HepG2 (cell line): ENCODE data around the gene TNP2. TPM values are rescaled to one million over a fixed set of nuclear protein-coding genes. Genes with fewer than 3 reads are reported as not detected.
A peak's percentile ranks its signal among the peaks of the same experiment; 100 is the strongest.

ENCODE experiments used
- FIP1L1 ChIP-seq: fragments of 200-400 bp; formaldehyde crosslinking; IDR thresholded peaks from 2 replicates; pipeline ENCODE4 v1.6.1; 2018; ENCODE audit warnings: low read depth, mild to moderate bottlenecking, low read length, moderate library complexity, borderline replicate concordance; ENCODE audit not compliant: insufficient read depth
- HOXA9 ChIP-seq: sonication (generic); formaldehyde crosslinking; IDR thresholded peaks from 2 replicates; pipeline ENCODE4 v1.8.1; 2022; ENCODE audit warnings: missing genetic modification reagents, mild to moderate bottlenecking, moderate library complexity, borderline replicate concordance
- NR2F2 ChIP-seq: IDR thresholded peaks from 2 replicates; pipeline ENCODE4 v1.6.1; 2012; ENCODE audit warnings: low read depth, inconsistent platforms, borderline replicate concordance
- RXRA ChIP-seq: sonication (generic); formaldehyde crosslinking; IDR thresholded peaks from 2 replicates; pipeline ENCODE4 v1.5.1; 2020; ENCODE audit warnings: missing genetic modification reagents
- RXRB ChIP-seq: IDR thresholded peaks from 2 replicates; pipeline ENCODE4 v1.6.1; 2016; ENCODE audit warnings: borderline replicate concordance, missing genetic modification reagents, missing compliant biosample characterization
- SAFB2 ChIP-seq: sonication (generic); formaldehyde crosslinking; IDR thresholded peaks from 2 replicates; pipeline ENCODE4 v1.5.1; 2020; ENCODE audit warnings: missing genetic modification reagents, low read depth, mild to moderate bottlenecking, borderline replicate concordance
- SETDB1 ChIP-seq: sonication (generic); formaldehyde crosslinking; IDR thresholded peaks from 2 replicates; pipeline ENCODE4 v1.5.1; 2020; ENCODE audit warnings: missing genetic modification reagents, mild to moderate bottlenecking, borderline replicate concordance
- TERF1 ChIP-seq: sonication (generic); formaldehyde crosslinking; IDR thresholded peaks from 2 replicates; pipeline ENCODE4 v1.8.0; 2022; ENCODE audit warnings: mild to moderate bottlenecking, missing genetic modification reagents, moderate library complexity
- TOPORS ChIP-seq: sonication (generic); formaldehyde crosslinking; IDR thresholded peaks from 2 replicates; pipeline ENCODE4 v1.8.0; 2023; ENCODE audit warnings: mild to moderate bottlenecking, missing genetic modification reagents
- ZNF121 ChIP-seq: sonication (generic); formaldehyde crosslinking; IDR thresholded peaks from 2 replicates; pipeline ENCODE4 v1.5.0; 2020; ENCODE audit warnings: mild to moderate bottlenecking, missing genetic modification reagents
- ZNF205 ChIP-seq: IDR thresholded peaks from 2 replicates; pipeline ENCODE4 v1.6.1; 2018; ENCODE audit warnings: missing biosample characterization, missing genetic modification reagents
- ZNF598 ChIP-seq: sonication (generic); formaldehyde crosslinking; IDR thresholded peaks from 2 replicates; pipeline ENCODE4 v1.5.1; 2020; ENCODE audit warnings: mild to moderate bottlenecking, missing genetic modification reagents, borderline replicate concordance
- ZNF782 ChIP-seq: sonication (generic); formaldehyde crosslinking; IDR thresholded peaks from 2 replicates; pipeline ENCODE4 v1.4.0; 2020; ENCODE audit warnings: missing genetic modification reagents, mild to moderate bottlenecking, borderline replicate concordance
- polyA plus RNA-seq, 8 experiments: library from polyadenylated mRNA; depleted of rRNA in 3 of 8; stranded (reverse) in 7 of 8; unstranded in 1 of 8; fragments of >200 nt; fragmentation: Illumina TruSeq in 4 of 8; extraction: Trizol in 4 of 8; gene quantifications; 2 replicates each; pipeline versions ENCODE4 v1.2.1 to v1.2.3, GENCODE V29; 2011 to 2016; ENCODE audit warnings: low read depth in 4 of 8, missing spikeins in 1 of 8, mixed read lengths in 1 of 8; ENCODE audit not compliant: insufficient read depth in 1 of 8
- total RNA-seq, 5 experiments: library from RNA; depleted of rRNA; stranded (reverse); fragments of >200 nt; fragmentation: Illumina TruSeq; extraction: Trizol; gene quantifications; 2 replicates each; pipeline ENCODE4 v1.2.3, GENCODE V29; 2016; ENCODE audit warnings: low read depth in 1 of 5
- TF ChIP-seq, protein P1 (sequence below): sonication (generic); formaldehyde crosslinking; IDR thresholded peaks from 2 replicates; pipeline ENCODE4 v1.9.0; 2021; ENCODE audit warnings: missing genetic modification reagents, mild to moderate bottlenecking, borderline replicate concordance
- TF ChIP-seq, protein P2 (sequence below): sonication (generic); formaldehyde crosslinking; IDR thresholded peaks from 2 replicates; pipeline ENCODE4 v1.4.0; 2020; ENCODE audit warnings: missing genetic modification reagents, borderline replicate concordance
- TF ChIP-seq, protein P3 (sequence below): sonication (generic); formaldehyde crosslinking; IDR thresholded peaks from 2 replicates; pipeline ENCODE4 v1.8.1; 2022; ENCODE audit warnings: low read depth, mild to moderate bottlenecking, missing genetic modification reagents

Gene TNP2
- total and polyA plus RNA-seq, 2 of the 13 experiments (the other 11 are each of a cell fraction or from before 2014, with no cell fraction given): not detected

DNA sequence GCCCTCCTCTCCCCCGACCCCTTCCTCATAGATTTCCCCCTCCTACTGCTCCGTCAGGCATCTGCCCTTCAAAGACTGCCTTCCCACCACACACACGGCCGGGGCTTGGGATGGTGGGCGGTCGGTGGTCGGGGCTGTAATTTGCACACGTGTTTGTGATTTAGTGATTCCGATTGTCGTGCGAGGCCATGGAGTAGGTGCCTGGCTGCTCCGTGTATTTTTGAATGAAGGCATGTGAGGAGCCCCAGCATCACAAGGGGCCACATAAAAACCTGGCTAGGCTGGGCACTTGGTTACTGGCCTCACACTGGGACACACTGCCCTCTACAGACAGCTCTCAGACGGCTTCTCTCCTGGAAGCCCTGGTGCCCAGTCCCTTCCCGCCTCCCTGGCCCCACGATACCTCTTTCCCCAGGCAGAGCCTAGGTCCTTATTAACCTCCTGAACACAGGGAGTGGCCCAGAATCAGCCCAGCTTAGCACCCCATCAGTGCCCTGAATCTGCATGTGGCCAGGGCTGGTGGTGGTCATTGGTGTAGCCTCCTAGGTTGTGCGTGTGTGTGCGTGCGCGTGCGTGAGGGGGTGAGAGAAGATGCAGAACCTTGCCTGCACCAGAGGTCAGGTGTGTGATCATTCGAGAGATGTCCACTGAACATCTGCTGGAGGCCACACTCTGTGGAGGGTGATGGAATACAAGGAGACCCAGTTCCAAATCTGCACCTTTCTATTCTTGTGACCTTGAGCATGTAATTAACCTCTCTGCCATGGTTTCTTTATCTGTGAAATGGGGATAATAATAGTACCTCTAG is 11.8 kb downstream of the TNP2 start (continued):
- TF ChIP-seq ZNF121 (CRISPR knock-in tag) (peak; percentile 86), SAFB2 (CRISPR knock-in tag) (peak; percentile 89; the same call in 1 of the 2 replicates), TERF1 (CRISPR knock-in tag) (no peak), RXRB (CRISPR knock-in tag) (no peak), ZNF205 (CRISPR knock-in tag) (no peak), FIP1L1 (0 out of 2 replicates have a peak, but pooled peaks have one; percentile 8), RXRA (CRISPR knock-in tag) (peak; percentile 59), NR2F2 (no peak), TOPORS (CRISPR knock-in tag) (no peak), HOXA9 (CRISPR knock-in tag) (peak; percentile 91), SETDB1 (no peak), ZNF782 (CRISPR knock-in tag) (peak; percentile 68; the same call in 1 of the 2 replicates), ZNF598 (CRISPR knock-in tag) (no peak)
- TF ChIP-seq, protein P1, sequence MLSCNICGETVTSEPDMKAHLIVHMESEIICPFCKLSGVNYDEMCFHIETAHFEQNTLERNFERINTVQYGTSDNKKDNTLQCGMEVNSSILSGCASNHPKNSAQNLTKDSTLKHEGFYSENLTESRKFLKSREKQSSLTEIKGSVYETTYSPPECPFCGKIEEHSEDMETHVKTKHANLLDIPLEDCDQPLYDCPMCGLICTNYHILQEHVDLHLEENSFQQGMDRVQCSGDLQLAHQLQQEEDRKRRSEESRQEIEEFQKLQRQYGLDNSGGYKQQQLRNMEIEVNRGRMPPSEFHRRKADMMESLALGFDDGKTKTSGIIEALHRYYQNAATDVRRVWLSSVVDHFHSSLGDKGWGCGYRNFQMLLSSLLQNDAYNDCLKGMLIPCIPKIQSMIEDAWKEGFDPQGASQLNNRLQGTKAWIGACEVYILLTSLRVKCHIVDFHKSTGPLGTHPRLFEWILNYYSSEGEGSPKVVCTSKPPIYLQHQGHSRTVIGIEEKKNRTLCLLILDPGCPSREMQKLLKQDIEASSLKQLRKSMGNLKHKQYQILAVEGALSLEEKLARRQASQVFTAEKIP: no peak
- TF ChIP-seq, protein P2, sequence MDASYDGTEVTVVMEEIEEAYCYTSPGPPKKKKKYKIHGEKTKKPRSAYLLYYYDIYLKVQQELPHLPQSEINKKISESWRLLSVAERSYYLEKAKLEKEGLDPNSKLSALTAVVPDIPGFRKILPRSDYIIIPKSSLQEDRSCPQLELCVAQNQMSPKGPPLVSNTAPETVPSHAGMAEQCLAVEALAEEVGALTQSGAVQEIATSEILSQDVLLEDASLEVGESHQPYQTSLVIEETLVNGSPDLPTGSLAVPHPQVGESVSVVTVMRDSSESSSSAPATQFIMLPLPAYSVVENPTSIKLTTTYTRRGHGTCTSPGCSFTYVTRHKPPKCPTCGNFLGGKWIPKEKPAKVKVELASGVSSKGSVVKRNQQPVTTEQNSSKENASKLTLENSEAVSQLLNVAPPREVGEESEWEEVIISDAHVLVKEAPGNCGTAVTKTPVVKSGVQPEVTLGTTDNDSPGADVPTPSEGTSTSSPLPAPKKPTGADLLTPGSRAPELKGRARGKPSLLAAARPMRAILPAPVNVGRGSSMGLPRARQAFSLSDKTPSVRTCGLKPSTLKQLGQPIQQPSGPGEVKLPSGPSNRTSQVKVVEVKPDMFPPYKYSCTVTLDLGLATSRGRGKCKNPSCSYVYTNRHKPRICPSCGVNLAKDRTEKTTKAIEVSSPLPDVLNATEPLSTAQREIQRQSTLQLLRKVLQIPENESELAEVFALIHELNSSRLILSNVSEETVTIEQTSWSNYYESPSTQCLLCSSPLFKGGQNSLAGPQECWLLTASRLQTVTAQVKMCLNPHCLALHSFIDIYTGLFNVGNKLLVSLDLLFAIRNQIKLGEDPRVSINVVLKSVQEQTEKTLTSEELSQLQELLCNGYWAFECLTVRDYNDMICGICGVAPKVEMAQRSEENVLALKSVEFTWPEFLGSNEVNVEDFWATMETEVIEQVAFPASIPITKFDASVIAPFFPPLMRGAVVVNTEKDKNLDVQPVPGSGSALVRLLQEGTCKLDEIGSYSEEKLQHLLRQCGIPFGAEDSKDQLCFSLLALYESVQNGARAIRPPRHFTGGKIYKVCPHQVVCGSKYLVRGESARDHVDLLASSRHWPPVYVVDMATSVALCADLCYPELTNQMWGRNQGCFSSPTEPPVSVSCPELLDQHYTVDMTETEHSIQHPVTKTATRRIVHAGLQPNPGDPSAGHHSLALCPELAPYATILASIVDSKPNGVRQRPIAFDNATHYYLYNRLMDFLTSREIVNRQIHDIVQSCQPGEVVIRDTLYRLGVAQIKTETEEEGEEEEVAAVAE: peak; percentile 73; the same call in 1 of the 2 replicates
- TF ChIP-seq, protein P3, sequence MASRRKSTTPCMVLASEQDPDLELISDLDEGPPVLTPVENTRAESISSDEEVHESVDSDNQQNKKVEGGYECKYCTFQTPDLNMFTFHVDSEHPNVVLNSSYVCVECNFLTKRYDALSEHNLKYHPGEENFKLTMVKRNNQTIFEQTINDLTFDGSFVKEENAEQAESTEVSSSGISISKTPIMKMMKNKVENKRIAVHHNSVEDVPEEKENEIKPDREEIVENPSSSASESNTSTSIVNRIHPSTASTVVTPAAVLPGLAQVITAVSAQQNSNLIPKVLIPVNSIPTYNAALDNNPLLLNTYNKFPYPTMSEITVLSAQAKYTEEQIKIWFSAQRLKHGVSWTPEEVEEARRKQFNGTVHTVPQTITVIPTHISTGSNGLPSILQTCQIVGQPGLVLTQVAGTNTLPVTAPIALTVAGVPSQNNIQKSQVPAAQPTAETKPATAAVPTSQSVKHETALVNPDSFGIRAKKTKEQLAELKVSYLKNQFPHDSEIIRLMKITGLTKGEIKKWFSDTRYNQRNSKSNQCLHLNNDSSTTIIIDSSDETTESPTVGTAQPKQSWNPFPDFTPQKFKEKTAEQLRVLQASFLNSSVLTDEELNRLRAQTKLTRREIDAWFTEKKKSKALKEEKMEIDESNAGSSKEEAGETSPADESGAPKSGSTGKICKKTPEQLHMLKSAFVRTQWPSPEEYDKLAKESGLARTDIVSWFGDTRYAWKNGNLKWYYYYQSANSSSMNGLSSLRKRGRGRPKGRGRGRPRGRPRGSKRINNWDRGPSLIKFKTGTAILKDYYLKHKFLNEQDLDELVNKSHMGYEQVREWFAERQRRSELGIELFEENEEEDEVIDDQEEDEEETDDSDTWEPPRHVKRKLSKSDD (CRISPR knock-in tag): peak; percentile 79
